ENCODE results near the gene SPEM2.
A peak's percentile ranks its signal among the peaks of the same experiment; 100 is the strongest.

GRCh38 chr17:7437950-7438614 is 12.7 kb downstream of the SPEM2 start:
- TF ChIP-seq EZH2 (IDR thresholded peaks at IDR 0.05) (no peak), POLR2AphosphoS5 (IDR thresholded peaks at IDR 0.05; ENCODE audit: borderline replicate concordance, low read depth, low read length) (peak; percentile 42; the same call in 1 of the 2 replicates), FOXP2 (optimal IDR thresholded peaks at IDR 0.05; ENCODE audit: control extremely low read depth, extremely low read length, insufficient read depth) (no peak)

Data from SK-N-MC (cell line).